ENCODE results near the gene PIN1.

Gene PIN1

DNA sequence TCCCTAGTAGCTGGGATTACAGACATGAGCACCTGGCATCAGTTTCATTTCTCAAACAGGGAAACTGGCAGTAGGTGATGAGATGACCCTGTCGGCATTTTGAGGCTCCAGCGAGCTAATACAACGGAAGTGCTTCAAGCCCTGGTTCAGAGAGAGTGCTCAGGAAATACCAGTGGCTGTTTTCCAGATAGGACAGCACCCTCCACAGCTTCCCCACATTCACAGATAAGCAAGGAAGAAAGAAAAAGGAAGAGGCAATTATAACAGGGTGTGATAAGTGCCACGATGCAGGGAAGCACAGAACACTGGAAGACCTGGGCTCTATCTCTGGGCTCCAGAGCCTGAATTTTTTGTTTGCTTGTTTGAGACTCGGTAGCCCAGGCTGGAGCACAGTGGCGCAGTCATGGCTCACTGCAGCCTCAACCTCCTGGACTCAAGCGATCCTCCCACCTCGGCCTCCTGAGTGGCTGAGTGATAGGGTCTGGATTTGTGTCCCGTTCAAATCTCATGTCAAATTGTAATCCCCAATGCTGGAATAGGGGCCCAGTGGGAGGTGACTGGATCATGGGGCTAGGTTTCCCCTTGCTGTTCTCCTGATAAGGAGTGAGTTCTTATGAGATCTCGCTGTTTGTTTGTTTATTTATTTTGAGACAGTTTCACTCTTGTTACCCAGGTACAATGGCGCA is 43.5 kb downstream of the PIN1 start:
- TF ChIP-seq ZNF274 (IDR thresholded peaks at IDR 0.05; ENCODE audit: low read depth, low read length): no peak

GRCh38 chr19:9881720-9882119 is 46.6 kb downstream of the PIN1 start:
- TF ChIP-seq ZNF274 (IDR thresholded peaks at IDR 0.05; ENCODE audit: low read depth, low read length): no peak
- no peak overlapping the region for H3K4me3 ChIP-seq (ENCODE audit: low read length)

More for the DNA sequence above, 43.5 kb downstream of the PIN1 start:
- no peak overlapping the region for H3K4me3 ChIP-seq (ENCODE audit: low read length)

- TF ChIP-seq ZNF274 (IDR thresholded peaks at IDR 0.05; ENCODE audit: low read depth, low read length): no peak
- H3K4me3 ChIP-seq (ENCODE audit: low read length): no peak overlapping the region
Measured at GRCh38 chr19:9883231-9883758, 48.2 kb downstream of the PIN1 start.

- no peak for TF ChIP-seq ZNF274 (IDR thresholded peaks at IDR 0.05; ENCODE audit: low read depth, low read length)
- H3K4me3 ChIP-seq (ENCODE audit: low read length): no peak overlapping the region
Measured at GRCh38 chr19:9883764-9884163, 48.6 kb downstream of the PIN1 start.

DNA sequence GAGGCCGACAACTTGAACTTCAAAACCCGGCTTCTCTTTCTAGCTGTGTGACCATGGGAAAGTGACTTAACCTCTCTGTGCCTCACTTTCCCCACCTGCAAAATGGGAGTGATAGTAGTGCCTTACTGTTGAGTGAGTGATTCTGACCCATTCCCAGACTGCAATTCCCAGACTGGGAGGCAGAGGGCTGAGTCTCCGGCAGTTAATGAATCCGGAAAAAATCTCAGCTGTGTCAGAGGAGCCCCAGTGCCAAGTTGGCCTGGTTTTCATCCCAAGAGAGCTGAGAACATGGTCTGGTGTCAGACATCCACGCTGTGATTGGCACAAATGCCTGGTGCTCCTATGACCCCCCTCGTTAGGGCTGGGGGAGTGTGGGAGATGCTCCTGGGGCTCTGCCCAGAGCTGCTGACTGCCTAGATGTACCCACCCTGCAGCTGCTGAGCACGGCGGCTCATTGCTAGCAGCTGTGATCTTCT is 50.0 kb downstream of the PIN1 start:
- no peak overlapping the region for H3K4me3 ChIP-seq (ENCODE audit: low read length)
- no peak for TF ChIP-seq ZNF274 (IDR thresholded peaks at IDR 0.05; ENCODE audit: low read depth, low read length)

GRCh38 chr19:9891609-9892373 is 56.7 kb downstream of the PIN1 start:
- TF ChIP-seq ZNF274 (IDR thresholded peaks at IDR 0.05; ENCODE audit: low read depth, low read length): no peak
- no peak overlapping the region for H3K4me3 ChIP-seq (ENCODE audit: low read length)

Measured in GM08714 (cell line).